ENCODE measurements around the gene CSTF3. TPM values are rescaled to one million over a fixed set of nuclear protein-coding genes. Genes with fewer than 3 reads are reported as not detected.

Gene CSTF3
- total and polyA plus RNA-seq, 9 of the 15 experiments (the other 6 are each of a cell fraction or from before 2014, with no cell fraction given): 37.0 to 111 (median 61.0) TPM

DNA sequence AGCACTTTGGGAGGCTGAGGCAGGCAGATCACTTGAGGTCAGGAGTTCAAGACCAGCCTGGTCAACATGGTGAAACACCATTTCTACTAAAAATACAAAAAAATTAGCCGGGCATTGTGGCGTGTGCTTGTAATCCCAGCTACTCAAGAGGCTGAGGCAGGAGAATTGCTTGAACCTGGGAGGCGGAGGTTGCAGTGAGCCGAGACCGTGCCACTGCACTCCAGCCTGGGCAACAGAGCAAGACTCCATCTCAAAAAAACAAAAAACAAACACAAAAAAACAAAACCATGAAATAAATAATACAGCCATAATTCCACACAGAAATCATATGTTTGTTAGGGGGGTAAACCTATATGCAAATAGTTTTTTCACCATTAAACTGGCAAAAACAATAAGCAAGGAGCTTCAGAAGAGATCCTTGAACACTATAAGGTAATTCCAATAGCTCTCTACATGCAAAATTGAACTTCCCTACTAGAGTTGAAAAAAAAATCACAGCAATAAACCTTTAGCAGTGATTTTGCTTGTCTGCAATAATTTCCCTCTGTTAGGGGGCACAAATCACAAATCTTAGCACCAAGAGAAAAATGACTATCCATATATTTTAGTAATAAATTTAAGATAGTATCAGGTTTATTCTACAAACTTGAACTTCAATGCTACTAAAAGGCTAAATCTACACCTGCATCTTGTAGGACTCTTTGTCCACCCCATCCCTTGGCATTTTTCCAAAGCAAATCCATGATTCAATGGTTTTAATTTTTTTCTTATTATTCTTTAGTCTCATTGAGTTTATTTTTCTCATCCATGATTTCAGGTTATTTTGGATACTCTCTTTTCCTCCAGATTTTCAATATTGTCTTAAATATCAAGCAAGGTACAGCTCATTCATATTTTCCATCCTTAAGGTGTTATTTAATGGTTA, 3.9 kb downstream of the CSTF3 start (continued):
- TF ChIP-seq, protein P1, sequence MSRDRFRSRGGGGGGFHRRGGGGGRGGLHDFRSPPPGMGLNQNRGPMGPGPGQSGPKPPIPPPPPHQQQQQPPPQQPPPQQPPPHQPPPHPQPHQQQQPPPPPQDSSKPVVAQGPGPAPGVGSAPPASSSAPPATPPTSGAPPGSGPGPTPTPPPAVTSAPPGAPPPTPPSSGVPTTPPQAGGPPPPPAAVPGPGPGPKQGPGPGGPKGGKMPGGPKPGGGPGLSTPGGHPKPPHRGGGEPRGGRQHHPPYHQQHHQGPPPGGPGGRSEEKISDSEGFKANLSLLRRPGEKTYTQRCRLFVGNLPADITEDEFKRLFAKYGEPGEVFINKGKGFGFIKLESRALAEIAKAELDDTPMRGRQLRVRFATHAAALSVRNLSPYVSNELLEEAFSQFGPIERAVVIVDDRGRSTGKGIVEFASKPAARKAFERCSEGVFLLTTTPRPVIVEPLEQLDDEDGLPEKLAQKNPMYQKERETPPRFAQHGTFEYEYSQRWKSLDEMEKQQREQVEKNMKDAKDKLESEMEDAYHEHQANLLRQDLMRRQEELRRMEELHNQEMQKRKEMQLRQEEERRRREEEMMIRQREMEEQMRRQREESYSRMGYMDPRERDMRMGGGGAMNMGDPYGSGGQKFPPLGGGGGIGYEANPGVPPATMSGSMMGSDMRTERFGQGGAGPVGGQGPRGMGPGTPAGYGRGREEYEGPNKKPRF (IDR thresholded peaks at IDR 0.05; ENCODE audit: low read depth, low read length): no peak
- TF ChIP-seq, protein P2, sequence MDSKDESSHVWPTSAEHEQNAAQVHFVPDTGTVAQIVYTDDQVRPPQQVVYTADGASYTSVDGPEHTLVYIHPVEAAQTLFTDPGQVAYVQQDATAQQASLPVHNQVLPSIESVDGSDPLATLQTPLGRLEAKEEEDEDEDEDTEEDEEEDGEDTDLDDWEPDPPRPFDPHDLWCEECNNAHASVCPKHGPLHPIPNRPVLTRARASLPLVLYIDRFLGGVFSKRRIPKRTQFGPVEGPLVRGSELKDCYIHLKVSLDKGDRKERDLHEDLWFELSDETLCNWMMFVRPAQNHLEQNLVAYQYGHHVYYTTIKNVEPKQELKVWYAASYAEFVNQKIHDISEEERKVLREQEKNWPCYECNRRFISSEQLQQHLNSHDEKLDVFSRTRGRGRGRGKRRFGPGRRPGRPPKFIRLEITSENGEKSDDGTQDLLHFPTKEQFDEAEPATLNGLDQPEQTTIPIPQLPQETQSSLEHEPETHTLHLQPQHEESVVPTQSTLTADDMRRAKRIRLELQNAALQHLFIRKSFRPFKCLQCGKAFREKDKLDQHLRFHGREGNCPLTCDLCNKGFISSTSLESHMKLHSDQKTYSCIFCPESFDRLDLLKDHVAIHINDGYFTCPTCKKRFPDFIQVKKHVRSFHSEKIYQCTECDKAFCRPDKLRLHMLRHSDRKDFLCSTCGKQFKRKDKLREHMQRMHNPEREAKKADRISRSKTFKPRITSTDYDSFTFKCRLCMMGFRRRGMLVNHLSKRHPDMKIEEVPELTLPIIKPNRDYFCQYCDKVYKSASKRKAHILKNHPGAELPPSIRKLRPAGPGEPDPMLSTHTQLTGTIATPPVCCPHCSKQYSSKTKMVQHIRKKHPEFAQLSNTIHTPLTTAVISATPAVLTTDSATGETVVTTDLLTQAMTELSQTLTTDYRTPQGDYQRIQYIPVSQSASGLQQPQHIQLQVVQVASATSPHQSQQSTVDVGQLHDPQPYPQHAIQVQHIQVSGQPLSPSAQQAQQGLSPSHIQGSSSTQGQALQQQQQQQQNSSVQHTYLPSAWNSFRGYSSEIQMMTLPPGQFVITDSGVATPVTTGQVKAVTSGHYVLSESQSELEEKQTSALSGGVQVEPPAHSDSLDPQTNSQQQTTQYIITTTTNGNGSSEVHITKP (IDR thresholded peaks at IDR 0.05; ENCODE audit: partially characterized antibody): no peak
- TF ChIP-seq ZNF175 (CRISPR knock-in tag; IDR thresholded peaks at IDR 0.05; ENCODE audit: low read depth) (no peak), BDP1 (IDR thresholded peaks at IDR 0.05; ENCODE audit: insufficient read depth, insufficient read length) (no peak), DDX20 (tag; IDR thresholded peaks at IDR 0.05; ENCODE audit: low read depth) (no peak), ZNF24 (IDR thresholded peaks at IDR 0.05) (no peak), ZNF121 (CRISPR knock-in tag; conservative IDR thresholded peaks at IDR 0.05) (peak; percentile 54), HNRNPL (IDR thresholded peaks at IDR 0.05; ENCODE audit: low read depth, low read length) (no peak), ZNF586 (CRISPR knock-in tag; conservative IDR thresholded peaks at IDR 0.05) (no peak), RBM15 (IDR thresholded peaks at IDR 0.05; ENCODE audit: insufficient read depth, low read length) (no peak), IFI16 (CRISPR knock-in tag; IDR thresholded peaks at IDR 0.05) (no peak), NFIC (IDR thresholded peaks at IDR 0.05) (peak; percentile 73), TAF9B (IDR thresholded peaks at IDR 0.05; ENCODE audit: partially characterized antibody) (no peak), SMAD2 (IDR thresholded peaks at IDR 0.05; ENCODE audit: low read depth, low read length) (no peak), CTBP1 (IDR thresholded peaks at IDR 0.05; ENCODE audit: borderline replicate concordance) (no peak), RNF2 (IDR thresholded peaks at IDR 0.05) (no peak), KAT8 (IDR thresholded peaks at IDR 0.05; ENCODE audit: low read depth) (no peak), MEF2A (IDR thresholded peaks at IDR 0.05; ENCODE audit: control insufficient read depth, low read depth, low read length) (no peak)
- TF ChIP-seq, protein P3, sequence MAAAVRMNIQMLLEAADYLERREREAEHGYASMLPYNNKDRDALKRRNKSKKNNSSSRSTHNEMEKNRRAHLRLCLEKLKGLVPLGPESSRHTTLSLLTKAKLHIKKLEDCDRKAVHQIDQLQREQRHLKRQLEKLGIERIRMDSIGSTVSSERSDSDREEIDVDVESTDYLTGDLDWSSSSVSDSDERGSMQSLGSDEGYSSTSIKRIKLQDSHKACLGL (CRISPR knock-in tag; IDR thresholded peaks at IDR 0.05; ENCODE audit: borderline replicate concordance, poor library complexity, severe bottlenecking): no peak
- TF ChIP-seq, protein P4, sequence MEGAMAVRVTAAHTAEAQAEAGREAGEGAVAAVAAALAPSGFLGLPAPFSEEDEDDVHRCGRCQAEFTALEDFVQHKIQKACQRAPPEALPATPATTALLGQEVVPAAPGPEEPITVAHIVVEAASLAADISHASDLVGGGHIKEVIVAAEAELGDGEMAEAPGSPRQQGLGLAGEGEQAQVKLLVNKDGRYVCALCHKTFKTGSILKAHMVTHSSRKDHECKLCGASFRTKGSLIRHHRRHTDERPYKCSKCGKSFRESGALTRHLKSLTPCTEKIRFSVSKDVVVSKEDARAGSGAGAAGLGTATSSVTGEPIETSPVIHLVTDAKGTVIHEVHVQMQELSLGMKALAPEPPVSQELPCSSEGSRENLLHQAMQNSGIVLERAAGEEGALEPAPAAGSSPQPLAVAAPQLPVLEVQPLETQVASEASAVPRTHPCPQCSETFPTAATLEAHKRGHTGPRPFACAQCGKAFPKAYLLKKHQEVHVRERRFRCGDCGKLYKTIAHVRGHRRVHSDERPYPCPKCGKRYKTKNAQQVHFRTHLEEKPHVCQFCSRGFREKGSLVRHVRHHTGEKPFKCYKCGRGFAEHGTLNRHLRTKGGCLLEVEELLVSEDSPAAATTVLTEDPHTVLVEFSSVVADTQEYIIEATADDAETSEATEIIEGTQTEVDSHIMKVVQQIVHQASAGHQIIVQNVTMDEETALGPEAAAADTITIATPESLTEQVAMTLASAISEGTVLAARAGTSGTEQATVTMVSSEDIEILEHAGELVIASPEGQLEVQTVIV (CRISPR knock-in tag; IDR thresholded peaks at IDR 0.05; ENCODE audit: borderline replicate concordance): no peak
